ENCODE results near the gene RAB36. TPM values are rescaled to one million over a fixed set of nuclear protein-coding genes. Genes with fewer than 3 reads are reported as not detected.

RAB36 gene
- total and polyA plus RNA-seq, 7 experiments from 2014 or later, result 0.10 to 1.2 (median 0.40) TPM

Other genes starting within 250 kb of the RAB36 start
- 1 to 10 TPM in 1 of 5 experiments, under 1 TPM in 3, not detected in 1; 0.12 to 2.0 (median 0.31) TPM for gene GNAZ, start 75.0 kb upstream of the RAB36 start, total RNA-seq
- gene GNAZ, start 75.0 kb upstream of the RAB36 start, polyA plus RNA-seq, result not detected
- gene RSPH14, start 3.5 kb upstream of the RAB36 start, total RNA-seq, result 1 to 10 TPM in 1 of 5 experiments, under 1 TPM in 1, not detected in 3; 0.81 to 1.3 TPM
- gene RSPH14, start 3.5 kb upstream of the RAB36 start, polyA plus RNA-seq, result under 1 TPM in 1 of 2 donors, not detected in 1; 0.38 TPM
- gene BCR, start 35.0 kb downstream of the RAB36 start, total RNA-seq, result 100 to 1,000 TPM in 1 of 5 experiments, 10 to 100 TPM in 4; 56.2 to 103 (median 94.3) TPM
- gene BCR, start 35.0 kb downstream of the RAB36 start, polyA plus RNA-seq, result 10 to 100 TPM in 1 of 2 donors, 1 to 10 TPM in 1; 6.1 to 19.1 TPM